Chondrocyte (in vitro differentiated cells): ENCODE data around the gene LPIN1. TPM values are rescaled to one million over a fixed set of nuclear protein-coding genes. Genes with fewer than 3 reads are reported as not detected.
A peak's percentile ranks its signal among the peaks of the same experiment; 100 is the strongest.

Experiments used
- DNase-seq: peaks from one replicate; pipeline ENCODE4 v3.0.0; 2021; ENCODE audit warnings: mixed read lengths, low spot score
- H3K27ac Mint-ChIP-seq: one replicate; pipeline ENCODE4 v1.8.0; 2021; ENCODE audit warnings: mild to moderate bottlenecking, moderate library complexity, mixed read lengths; ENCODE audit not compliant: unreplicated experiment
- H3K27me3 Mint-ChIP-seq: 2 replicates; pipeline ENCODE4 v1.8.0; 2021; ENCODE audit warnings: low read depth, mixed read lengths
- H3K36me3 Mint-ChIP-seq: 2 replicates; pipeline ENCODE4 v1.8.0; 2021; ENCODE audit warnings: low read depth, mixed read lengths
- H3K4me1 Mint-ChIP-seq: 2 replicates; pipeline ENCODE4 v1.8.0; 2021; ENCODE audit warnings: low read depth, mild to moderate bottlenecking, mixed read lengths
- H3K4me3 Mint-ChIP-seq: one replicate; pipeline ENCODE4 v1.8.0; 2021; ENCODE audit warnings: mild to moderate bottlenecking, moderate library complexity, mixed read lengths; ENCODE audit not compliant: unreplicated experiment
- H3K9me3 Mint-ChIP-seq: 2 replicates; pipeline ENCODE4 v1.8.0; 2021; ENCODE audit warnings: low read depth, mixed read lengths
- total RNA-seq: library from RNA; stranded (reverse); gene quantifications from 3 replicates; pipeline ENCODE4 v1.2.1, GENCODE V29; 2021
- TF ChIP-seq, protein P1 (sequence below): fragments of 200-600 bp; sonication (generic); IDR thresholded peaks from 2 replicates; pipeline ENCODE4 v1.5.0; 2021; ENCODE audit warnings: antibody characterized with exemption, mild to moderate bottlenecking, moderate library complexity

The LPIN1 gene
- total RNA-seq, 1 donor from 2014 or later, result 17.5 TPM

DNA sequence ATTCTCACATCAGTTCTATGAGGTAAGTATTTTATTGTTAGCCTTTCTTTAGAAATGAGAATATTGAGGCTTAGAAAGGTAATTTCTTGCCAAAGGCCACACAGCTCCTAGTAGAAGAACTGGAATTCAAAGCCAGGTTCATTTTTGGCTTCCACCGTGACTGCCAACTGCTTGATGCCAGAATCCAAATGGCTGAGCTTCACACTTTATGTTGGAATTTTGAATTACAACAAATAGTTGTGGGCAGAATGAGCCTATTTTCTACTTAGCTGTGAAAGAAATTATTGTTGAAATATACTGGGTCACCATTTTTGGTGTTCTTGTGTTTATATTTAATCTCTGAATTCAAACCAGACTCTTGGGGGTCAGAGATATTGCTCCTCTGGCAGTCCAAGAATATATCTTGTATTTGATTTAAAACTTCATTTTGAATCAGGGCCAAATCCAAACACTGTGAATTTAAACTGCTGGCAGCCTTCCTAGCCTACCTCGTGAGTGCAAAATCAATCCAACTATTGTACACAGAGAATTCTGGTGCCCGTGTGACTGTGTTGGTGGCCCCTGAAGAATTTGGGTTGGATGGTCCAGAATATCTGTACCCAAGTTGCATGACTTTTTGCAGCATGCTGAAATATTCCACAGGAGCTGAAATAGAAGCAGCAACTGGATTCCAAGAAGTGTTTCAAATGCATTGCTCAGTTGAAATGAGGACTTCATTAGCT is 35.6 kb upstream of the LPIN1 start:
- TF ChIP-seq, protein P1, sequence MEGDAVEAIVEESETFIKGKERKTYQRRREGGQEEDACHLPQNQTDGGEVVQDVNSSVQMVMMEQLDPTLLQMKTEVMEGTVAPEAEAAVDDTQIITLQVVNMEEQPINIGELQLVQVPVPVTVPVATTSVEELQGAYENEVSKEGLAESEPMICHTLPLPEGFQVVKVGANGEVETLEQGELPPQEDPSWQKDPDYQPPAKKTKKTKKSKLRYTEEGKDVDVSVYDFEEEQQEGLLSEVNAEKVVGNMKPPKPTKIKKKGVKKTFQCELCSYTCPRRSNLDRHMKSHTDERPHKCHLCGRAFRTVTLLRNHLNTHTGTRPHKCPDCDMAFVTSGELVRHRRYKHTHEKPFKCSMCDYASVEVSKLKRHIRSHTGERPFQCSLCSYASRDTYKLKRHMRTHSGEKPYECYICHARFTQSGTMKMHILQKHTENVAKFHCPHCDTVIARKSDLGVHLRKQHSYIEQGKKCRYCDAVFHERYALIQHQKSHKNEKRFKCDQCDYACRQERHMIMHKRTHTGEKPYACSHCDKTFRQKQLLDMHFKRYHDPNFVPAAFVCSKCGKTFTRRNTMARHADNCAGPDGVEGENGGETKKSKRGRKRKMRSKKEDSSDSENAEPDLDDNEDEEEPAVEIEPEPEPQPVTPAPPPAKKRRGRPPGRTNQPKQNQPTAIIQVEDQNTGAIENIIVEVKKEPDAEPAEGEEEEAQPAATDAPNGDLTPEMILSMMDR, result no peak
- no peak for DNase-seq
- H3K4me3 Mint-ChIP-seq, result no peak overlapping the region
- peaks cover 5% of the 10 kb centered on the region for H3K9me3 Mint-ChIP-seq
- peaks cover 2% of the 10 kb centered on the region for H3K27me3 Mint-ChIP-seq
- peaks cover 21% of the 10 kb centered on the region for H3K4me1 Mint-ChIP-seq
- H3K27ac Mint-ChIP-seq, result peak overlapping the region; percentile 34
- H3K36me3 Mint-ChIP-seq, result peaks cover 1% of the 10 kb centered on the region

DNA sequence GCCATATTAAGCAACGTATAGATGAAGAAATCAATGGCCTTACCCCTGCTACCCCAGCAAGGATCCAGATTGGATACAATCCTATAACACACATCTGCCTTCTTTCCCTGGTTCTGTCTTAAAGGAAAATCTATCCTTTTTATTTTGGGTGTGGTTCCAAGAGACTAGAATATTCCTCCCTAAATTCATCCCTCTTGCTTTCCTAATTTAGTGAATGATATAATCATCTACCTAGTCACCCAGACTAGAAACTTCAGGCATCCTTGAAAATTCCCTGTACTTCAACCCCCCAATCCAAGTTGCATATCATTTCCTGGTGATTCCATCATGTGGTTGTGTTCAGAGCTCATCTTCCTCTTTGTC is 35.1 kb upstream of the LPIN1 start:
- Mint-ChIP-seq H3K4me1 (peaks cover 21% of the 10 kb centered on the region), H3K27ac (no peak overlapping the region), H3K36me3 (no peaks in the 10 kb centered on the region), H3K27me3 (peaks cover 2% of the 10 kb centered on the region), H3K4me3 (no peak overlapping the region), H3K9me3 (peaks cover under 1% of the 10 kb centered on the region)
- TF ChIP-seq, protein P1, result no peak
- no peak for DNase-seq

- Mint-ChIP-seq H3K36me3 (no peaks in the 10 kb centered on the region), H3K4me1 (peaks cover 23% of the 10 kb centered on the region), H3K27me3 (peaks cover 2% of the 10 kb centered on the region), H3K4me3 (no peak overlapping the region), H3K27ac (no peak overlapping the region), H3K9me3 (no peaks in the 10 kb centered on the region)
- TF ChIP-seq, protein P1, result no peak
- no peak for DNase-seq
Observed at GRCh38 chr2:11711751-11712150, 34.7 kb upstream of the LPIN1 start.

DNA sequence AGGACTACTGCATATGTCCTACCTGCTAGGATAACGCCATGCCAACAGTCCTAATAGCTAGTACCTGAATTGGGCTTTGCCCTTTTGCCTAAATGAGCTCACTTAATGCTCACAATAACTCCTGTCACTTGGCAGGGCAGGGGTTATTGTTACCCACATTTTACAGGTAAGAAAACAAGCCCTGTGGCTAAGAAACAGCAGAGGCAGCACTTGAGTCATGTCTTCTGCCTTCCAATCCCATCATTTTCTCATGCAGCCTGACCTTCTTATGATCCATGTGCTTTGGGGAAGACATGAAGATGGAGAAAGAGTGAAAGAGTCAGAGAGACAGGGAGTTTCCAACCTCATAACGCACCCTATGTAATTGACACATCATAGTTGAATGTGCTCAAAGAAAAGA is 33.6 kb upstream of the LPIN1 start:
- Mint-ChIP-seq H3K9me3 (no peaks in the 10 kb centered on the region), H3K36me3 (no peaks in the 10 kb centered on the region), H3K27ac (no peak overlapping the region), H3K27me3 (peaks cover 4% of the 10 kb centered on the region), H3K4me1 (peaks cover 24% of the 10 kb centered on the region), H3K4me3 (no peak overlapping the region)
- no peak for DNase-seq
- TF ChIP-seq, protein P1, result no peak

GRCh38 chr2:11713815-11714214 is 32.6 kb upstream of the LPIN1 start:
- H3K27me3 Mint-ChIP-seq, result peaks cover 11% of the 10 kb centered on the region
- no peak for DNase-seq
- H3K27ac Mint-ChIP-seq, result no peak overlapping the region
- no peaks in the 10 kb centered on the region for H3K36me3 Mint-ChIP-seq
- H3K9me3 Mint-ChIP-seq, result no peaks in the 10 kb centered on the region
- H3K4me3 Mint-ChIP-seq, result no peak overlapping the region
- H3K4me1 Mint-ChIP-seq, result peaks cover 24% of the 10 kb centered on the region
- TF ChIP-seq, protein P1, result no peak
